Measurements from ENCODE around the gene CFAP46.

Gene CFAP46

GRCh38 chr10:132984008-132984295 is 41.6 kb upstream of the CFAP46 start:
- DNase-seq (ENCODE audit: low read depth), result no peak
- no peak overlapping the region for H3K4me3 ChIP-seq (ENCODE audit: control insufficient read depth, low read depth, low read length)
- no peak for TF ChIP-seq CTCF (IDR thresholded peaks at IDR 0.05; ENCODE audit: control insufficient read depth, insufficient read depth, low read depth, low read length, missing control alignments)

- no peak for DNase-seq (ENCODE audit: low read depth)
- TF ChIP-seq CTCF (IDR thresholded peaks at IDR 0.05; ENCODE audit: control insufficient read depth, insufficient read depth, low read depth, low read length, missing control alignments), result no peak
- no peak overlapping the region for H3K4me3 ChIP-seq (ENCODE audit: control insufficient read depth, low read depth, low read length)
Observed at GRCh38 chr10:132983252-132984007, 41.1 kb upstream of the CFAP46 start.

- no peak for TF ChIP-seq CTCF (IDR thresholded peaks at IDR 0.05; ENCODE audit: control insufficient read depth, insufficient read depth, low read depth, low read length, missing control alignments)
- H3K4me3 ChIP-seq (ENCODE audit: control insufficient read depth, low read depth, low read length), result no peak overlapping the region
- no peak for DNase-seq (ENCODE audit: low read depth)
Observed at GRCh38 chr10:132982301-132982989, 40.1 kb upstream of the CFAP46 start.

GRCh38 chr10:132981746-132982145 is 39.4 kb upstream of the CFAP46 start:
- DNase-seq (ENCODE audit: low read depth), result no peak
- TF ChIP-seq CTCF (IDR thresholded peaks at IDR 0.05; ENCODE audit: control insufficient read depth, insufficient read depth, low read depth, low read length, missing control alignments), result no peak
- no peak overlapping the region for H3K4me3 ChIP-seq (ENCODE audit: control insufficient read depth, low read depth, low read length)

- no peak overlapping the region for H3K4me3 ChIP-seq (ENCODE audit: control insufficient read depth, low read depth, low read length)
- TF ChIP-seq CTCF (IDR thresholded peaks at IDR 0.05; ENCODE audit: control insufficient read depth, insufficient read depth, low read depth, low read length, missing control alignments), result no peak
- DNase-seq (ENCODE audit: low read depth), result no peak
Observed at GRCh38 chr10:132981173-132981555, 38.8 kb upstream of the CFAP46 start.

- no peak overlapping the region for H3K4me3 ChIP-seq (ENCODE audit: control insufficient read depth, low read depth, low read length)
- no peak for DNase-seq (ENCODE audit: low read depth)
- no peak for TF ChIP-seq CTCF (IDR thresholded peaks at IDR 0.05; ENCODE audit: control insufficient read depth, insufficient read depth, low read depth, low read length, missing control alignments)
Observed at GRCh38 chr10:132980426-132981172, 38.2 kb upstream of the CFAP46 start.
